K562 (cell line): ENCODE results near the gene BCO1. TPM values are rescaled to one million over a fixed set of nuclear protein-coding genes. Genes with fewer than 3 reads are reported as not detected.

ENCODE experiments used
- ATF2 ChIP-seq: sonication (generic); formaldehyde crosslinking; IDR thresholded peaks from 2 replicates; pipeline ENCODE4 v1.8.1; 2022; ENCODE audit warnings: missing genetic modification reagents
- ATF7 ChIP-seq: fragments of 450-650 bp; IDR thresholded peaks from 2 replicates; pipeline ENCODE4 v1.7.1; 2014; ENCODE audit warnings: mild to moderate bottlenecking, moderate library complexity
- CBX3 ChIP-seq, 2 experiments: IDR thresholded peaks; 1 replicate in 1 of 2; 2 replicates in 1 of 2; pipeline ENCODE4 v1.6.1; 2012; ENCODE audit warnings: inconsistent platforms in 2 of 2, low read length in 2 of 2, borderline replicate concordance in 1 of 2, control low read depth in 1 of 2
- NR4A1 ChIP-seq, 2 experiments: fragments of 250-450 bp in 1 of 2; fragments of 450-650 bp in 1 of 2; sonication (Bioruptor Pico) in 1 of 2; IDR thresholded peaks; 2 replicates each; pipeline versions ENCODE4 v1.4.0 to v1.6.1; 2016 to 2020; ENCODE audit warnings: mild to moderate bottlenecking in 2 of 2, missing compliant biosample characterization in 1 of 2, missing genetic modification characterization in 1 of 2, moderate library complexity in 1 of 2
- RBM25 ChIP-seq: fragments of 200-400 bp; formaldehyde crosslinking; IDR thresholded peaks from 2 replicates; pipeline ENCODE4 v1.6.1; 2018; ENCODE audit warnings: low read length, low read depth, moderate library complexity; ENCODE audit not compliant: severe bottlenecking
- SMARCA5 ChIP-seq: fragments of 450-650 bp; IDR thresholded peaks from 2 replicates; pipeline ENCODE4 v1.6.1; 2016
- ZNF347 ChIP-seq: fragments of 450-650 bp; formaldehyde crosslinking; IDR thresholded peaks from 2 replicates; pipeline ENCODE4 v1.4.0; 2020; ENCODE audit warnings: low read depth, mild to moderate bottlenecking, moderate library complexity
- polyA plus RNA-seq, 8 experiments: library from polyadenylated mRNA; depleted of rRNA in 4 of 8; stranded (reverse) in 5 of 8; unstranded in 3 of 8; fragments of >200 nt; fragmentation: Nextera tagmentation in 2 of 8; fragmentation: Illumina TruSeq in 1 of 8; extraction: Ambion mirVana in 2 of 8; extraction: Trizol in 1 of 8; gene quantifications; 2 replicates each; pipeline versions ENCODE4 v1.2.1 to v1.2.3, GENCODE V29; 2011 to 2014; ENCODE audit warnings: inconsistent platforms in 1 of 8, missing spikeins in 1 of 8
- total RNA-seq, 7 experiments: library from RNA; depleted of rRNA in 6 of 7; stranded (reverse); fragments of >200 nt in 6 of 7; fragmentation: Illumina TruSeq in 2 of 7; extraction: Trizol in 2 of 7; gene quantifications; 2 replicates each; pipeline versions ENCODE4 v1.2.1 to v1.2.3, GENCODE V29; 2011 to 2021; ENCODE audit warnings: low replicate concordance in 1 of 7
- TF ChIP-seq, protein P1 (sequence below), 2 experiments: fragments of 450-650 bp in 1 of 2; sonication (generic) in 1 of 2; formaldehyde crosslinking in 1 of 2; IDR thresholded peaks; 2 replicates each; pipeline versions ENCODE4 v1.7.1 to v1.9.0; 2016 to 2022; ENCODE audit warnings: inconsistent platforms in 1 of 2, mild to moderate bottlenecking in 1 of 2, missing genetic modification reagents in 1 of 2
- TF ChIP-seq, protein P2 (sequence below): fragments of 250-450 bp; sonication (Bioruptor Pico); IDR thresholded peaks from 2 replicates; pipeline ENCODE4 v1.8.0; 2021; ENCODE audit warnings: borderline replicate concordance, mild to moderate bottlenecking, moderate library complexity; ENCODE audit not compliant: poor library complexity, severe bottlenecking
- TF ChIP-seq, protein P3 (sequence below): conservative IDR thresholded peaks from 2 replicates; pipeline ENCODE4 v1.6.1; 2011; ENCODE audit warnings: low read depth, mild to moderate bottlenecking, low read length; ENCODE audit not compliant: control insufficient read depth
- TF ChIP-seq, protein P4 (sequence below): sonication (generic); formaldehyde crosslinking; IDR thresholded peaks from 2 replicates; pipeline ENCODE4 v1.8.0; 2022; ENCODE audit warnings: mild to moderate bottlenecking, missing genetic modification reagents

The BCO1 gene
- total and polyA plus RNA-seq, 9 of the 15 experiments (the other 6 are each of a cell fraction or from before 2014, with no cell fraction given) = not detected

DNA sequence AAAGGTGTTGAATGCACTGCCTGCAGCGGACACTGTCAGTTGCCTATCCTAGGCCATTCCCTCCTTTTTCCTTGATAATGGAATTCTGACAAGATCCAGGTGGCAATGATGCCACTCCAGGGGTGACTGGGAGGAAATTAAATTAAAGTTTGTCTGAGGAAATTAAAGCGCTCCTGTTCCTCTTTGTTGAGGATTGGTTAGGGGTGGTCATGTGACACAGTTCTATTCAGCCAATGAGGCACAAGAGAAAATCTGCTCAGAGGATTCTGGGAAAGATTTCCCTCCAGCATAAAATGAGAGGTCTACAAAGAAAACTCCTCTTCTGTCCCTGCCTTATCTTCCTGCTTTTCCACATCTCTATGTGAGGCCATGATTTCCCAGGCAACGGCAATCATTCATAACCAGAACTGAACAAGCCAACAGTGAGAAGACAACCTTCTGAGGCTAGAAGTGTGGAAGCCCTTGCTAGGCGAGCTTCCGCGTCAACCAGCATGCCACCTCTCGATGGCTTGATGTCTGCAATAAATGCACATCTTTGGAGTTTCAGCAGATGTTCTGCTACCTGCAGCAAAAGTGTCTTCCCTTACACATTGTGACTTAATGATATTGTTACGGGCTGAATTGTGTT is 5.6 kb upstream of the BCO1 start (continued):
- TF ChIP-seq, protein P1, sequence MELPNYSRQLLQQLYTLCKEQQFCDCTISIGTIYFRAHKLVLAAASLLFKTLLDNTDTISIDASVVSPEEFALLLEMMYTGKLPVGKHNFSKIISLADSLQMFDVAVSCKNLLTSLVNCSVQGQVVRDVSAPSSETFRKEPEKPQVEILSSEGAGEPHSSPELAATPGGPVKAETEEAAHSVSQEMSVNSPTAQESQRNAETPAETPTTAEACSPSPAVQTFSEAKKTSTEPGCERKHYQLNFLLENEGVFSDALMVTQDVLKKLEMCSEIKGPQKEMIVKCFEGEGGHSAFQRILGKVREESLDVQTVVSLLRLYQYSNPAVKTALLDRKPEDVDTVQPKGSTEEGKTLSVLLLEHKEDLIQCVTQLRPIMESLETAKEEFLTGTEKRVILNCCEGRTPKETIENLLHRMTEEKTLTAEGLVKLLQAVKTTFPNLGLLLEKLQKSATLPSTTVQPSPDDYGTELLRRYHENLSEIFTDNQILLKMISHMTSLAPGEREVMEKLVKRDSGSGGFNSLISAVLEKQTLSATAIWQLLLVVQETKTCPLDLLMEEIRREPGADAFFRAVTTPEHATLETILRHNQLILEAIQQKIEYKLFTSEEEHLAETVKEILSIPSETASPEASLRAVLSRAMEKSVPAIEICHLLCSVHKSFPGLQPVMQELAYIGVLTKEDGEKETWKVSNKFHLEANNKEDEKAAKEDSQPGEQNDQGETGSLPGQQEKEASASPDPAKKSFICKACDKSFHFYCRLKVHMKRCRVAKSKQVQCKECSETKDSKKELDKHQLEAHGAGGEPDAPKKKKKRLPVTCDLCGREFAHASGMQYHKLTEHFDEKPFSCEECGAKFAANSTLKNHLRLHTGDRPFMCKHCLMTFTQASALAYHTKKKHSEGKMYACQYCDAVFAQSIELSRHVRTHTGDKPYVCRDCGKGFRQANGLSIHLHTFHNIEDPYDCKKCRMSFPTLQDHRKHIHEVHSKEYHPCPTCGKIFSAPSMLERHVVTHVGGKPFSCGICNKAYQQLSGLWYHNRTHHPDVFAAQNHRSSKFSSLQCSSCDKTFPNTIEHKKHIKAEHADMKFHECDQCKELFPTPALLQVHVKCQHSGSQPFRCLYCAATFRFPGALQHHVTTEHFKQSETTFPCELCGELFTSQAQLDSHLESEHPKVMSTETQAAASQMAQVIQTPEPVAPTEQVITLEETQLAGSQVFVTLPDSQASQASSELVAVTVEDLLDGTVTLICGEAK (IDR thresholded peaks at IDR 0.05) = no peak
- TF ChIP-seq, protein P1 (CRISPR knock-in tag; IDR thresholded peaks at IDR 0.05) = no peak
- TF ChIP-seq ZNF347 (CRISPR knock-in tag) = no peak
- TF ChIP-seq RBM25 = peak; percentile 56
- TF ChIP-seq, protein P2, sequence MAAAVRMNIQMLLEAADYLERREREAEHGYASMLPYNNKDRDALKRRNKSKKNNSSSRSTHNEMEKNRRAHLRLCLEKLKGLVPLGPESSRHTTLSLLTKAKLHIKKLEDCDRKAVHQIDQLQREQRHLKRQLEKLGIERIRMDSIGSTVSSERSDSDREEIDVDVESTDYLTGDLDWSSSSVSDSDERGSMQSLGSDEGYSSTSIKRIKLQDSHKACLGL = no peak
- peak in 1 of 2 experiments; percentile 8; a peak in 1 of 3 replicates for TF ChIP-seq CBX3 (IDR thresholded peaks at IDR 0.05; ENCODE audit: borderline replicate concordance in 1 of 2, low read length in 2 of 2)
- TF ChIP-seq, protein P3, sequence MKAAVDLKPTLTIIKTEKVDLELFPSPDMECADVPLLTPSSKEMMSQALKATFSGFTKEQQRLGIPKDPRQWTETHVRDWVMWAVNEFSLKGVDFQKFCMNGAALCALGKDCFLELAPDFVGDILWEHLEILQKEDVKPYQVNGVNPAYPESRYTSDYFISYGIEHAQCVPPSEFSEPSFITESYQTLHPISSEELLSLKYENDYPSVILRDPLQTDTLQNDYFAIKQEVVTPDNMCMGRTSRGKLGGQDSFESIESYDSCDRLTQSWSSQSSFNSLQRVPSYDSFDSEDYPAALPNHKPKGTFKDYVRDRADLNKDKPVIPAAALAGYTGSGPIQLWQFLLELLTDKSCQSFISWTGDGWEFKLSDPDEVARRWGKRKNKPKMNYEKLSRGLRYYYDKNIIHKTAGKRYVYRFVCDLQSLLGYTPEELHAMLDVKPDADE = no peak
- no peak for TF ChIP-seq NR4A1 (CRISPR knock-in tag; IDR thresholded peaks at IDR 0.05)
- TF ChIP-seq NR4A1 (tag; IDR thresholded peaks at IDR 0.05) = 0 out of 2 replicates have a peak, but pooled peaks have one; percentile 38
- TF ChIP-seq, protein P4, sequence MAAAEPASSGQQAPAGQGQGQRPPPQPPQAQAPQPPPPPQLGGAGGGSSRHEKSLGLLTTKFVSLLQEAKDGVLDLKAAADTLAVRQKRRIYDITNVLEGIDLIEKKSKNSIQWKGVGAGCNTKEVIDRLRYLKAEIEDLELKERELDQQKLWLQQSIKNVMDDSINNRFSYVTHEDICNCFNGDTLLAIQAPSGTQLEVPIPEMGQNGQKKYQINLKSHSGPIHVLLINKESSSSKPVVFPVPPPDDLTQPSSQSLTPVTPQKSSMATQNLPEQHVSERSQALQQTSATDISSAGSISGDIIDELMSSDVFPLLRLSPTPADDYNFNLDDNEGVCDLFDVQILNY (CRISPR knock-in tag) = no peak
- TF ChIP-seq SMARCA5 = no peak
- no peak for TF ChIP-seq ATF7
- 0 out of 2 replicates have a peak, but pooled peaks have one; percentile 27 for TF ChIP-seq ATF2 (CRISPR knock-in tag)
